ENCODE results near the gene ARHGEF6. TPM values are rescaled to one million over a fixed set of nuclear protein-coding genes. Genes with fewer than 3 reads are reported as not detected.

The ARHGEF6 gene
- total RNA-seq, 1 experiment from 2014 or later: 0.35 TPM

GRCh38 chrX:136674270-136674985, 106.3 kb downstream of the ARHGEF6 start:
- H3K4me3 Mint-ChIP-seq (ENCODE audit: unreplicated experiment): no peak overlapping the region
- DNase-seq (ENCODE audit: unreplicated experiment): no peak
- no peaks in the 10 kb centered on the region for H3K9me3 Mint-ChIP-seq (ENCODE audit: unreplicated experiment)
- ChIA-PET POLR2A (no interaction called here), CTCF (no interaction called here)
- no peaks in the 10 kb centered on the region for H3K4me1 Mint-ChIP-seq (ENCODE audit: insufficient read depth, unreplicated experiment)
- BruUV-seq (replicated peaks): no TSS peak
- H3K36me3 Mint-ChIP-seq (ENCODE audit: insufficient read depth, unreplicated experiment): no peaks in the 10 kb centered on the region
- H3K27ac Mint-ChIP-seq (ENCODE audit: low read depth, unreplicated experiment): no peak overlapping the region
- H3K27me3 Mint-ChIP-seq (ENCODE audit: insufficient read depth, unreplicated experiment): peaks cover 85% of the 10 kb centered on the region
- no peak for TF ChIP-seq CTCF (IDR thresholded peaks at IDR 0.05; ENCODE audit: unreplicated experiment)
- intact Hi-C loops (cut with micrococcal nuclease): no loop called here

- CTCF ChIA-PET: no interaction called here
Measured at GRCh38 chrX:136671006-136671610, 109.6 kb downstream of the ARHGEF6 start.

GRCh38 chrX:136667446-136668168, 113.1 kb downstream of the ARHGEF6 start:
- BruUV-seq (replicated peaks): no TSS peak
- H3K27me3 Mint-ChIP-seq (ENCODE audit: insufficient read depth, unreplicated experiment): peaks cover 60% of the 10 kb centered on the region
- H3K4me1 Mint-ChIP-seq (ENCODE audit: insufficient read depth, unreplicated experiment): no peaks in the 10 kb centered on the region
- POLR2A ChIA-PET: interaction anchor here (0.9 kb wide), 1 partner anchor 27 kb away, joined by 4 read pairs; no protein-coding TSS in a partner anchor
- H3K27ac Mint-ChIP-seq (ENCODE audit: low read depth, unreplicated experiment): no peak overlapping the region
- CTCF ChIA-PET: interaction anchor here (0.7 kb wide), 1 partner anchor 534 kb away, joined by 3 read pairs; no protein-coding TSS in a partner anchor
- no peak for DNase-seq (ENCODE audit: unreplicated experiment)
- intact Hi-C loops (cut with micrococcal nuclease): no loop called here
- TF ChIP-seq CTCF (IDR thresholded peaks at IDR 0.05; ENCODE audit: unreplicated experiment): no peak
- peaks cover 8% of the 10 kb centered on the region for H3K9me3 Mint-ChIP-seq (ENCODE audit: unreplicated experiment)
- no peak overlapping the region for H3K4me3 Mint-ChIP-seq (ENCODE audit: unreplicated experiment)
- no peaks in the 10 kb centered on the region for H3K36me3 Mint-ChIP-seq (ENCODE audit: insufficient read depth, unreplicated experiment)

More at GRCh38 chrX:136671006-136671610, 109.6 kb downstream of the ARHGEF6 start:
- intact Hi-C loops (cut with micrococcal nuclease): no loop called here
- POLR2A ChIA-PET: no interaction called here
- Mint-ChIP-seq H3K9me3 (ENCODE audit: unreplicated experiment) (no peaks in the 10 kb centered on the region), H3K36me3 (ENCODE audit: insufficient read depth, unreplicated experiment) (no peaks in the 10 kb centered on the region), H3K27ac (ENCODE audit: low read depth, unreplicated experiment) (no peak overlapping the region), H3K27me3 (ENCODE audit: insufficient read depth, unreplicated experiment) (peaks cover 81% of the 10 kb centered on the region), H3K4me1 (ENCODE audit: insufficient read depth, unreplicated experiment) (no peaks in the 10 kb centered on the region), H3K4me3 (ENCODE audit: unreplicated experiment) (no peak overlapping the region)
- TF ChIP-seq CTCF (IDR thresholded peaks at IDR 0.05; ENCODE audit: unreplicated experiment): no peak
- DNase-seq (ENCODE audit: unreplicated experiment): no peak
- BruUV-seq (replicated peaks): no TSS peak

GRCh38 chrX:136666088-136666487, 114.6 kb downstream of the ARHGEF6 start:
- no peak for TF ChIP-seq CTCF (IDR thresholded peaks at IDR 0.05; ENCODE audit: unreplicated experiment)
- Mint-ChIP-seq H3K4me1 (ENCODE audit: insufficient read depth, unreplicated experiment) (no peaks in the 10 kb centered on the region), H3K27ac (ENCODE audit: low read depth, unreplicated experiment) (no peak overlapping the region), H3K27me3 (ENCODE audit: insufficient read depth, unreplicated experiment) (peaks cover 63% of the 10 kb centered on the region), H3K4me3 (ENCODE audit: unreplicated experiment) (no peak overlapping the region), H3K9me3 (ENCODE audit: unreplicated experiment) (peaks cover 8% of the 10 kb centered on the region), H3K36me3 (ENCODE audit: insufficient read depth, unreplicated experiment) (no peaks in the 10 kb centered on the region)
- ChIA-PET CTCF (interaction anchor here (0.5 to 1.3 kb wide), 2 partner anchors 29 to 364 kb away, joined by 3 read pairs; no protein-coding TSS in a partner anchor), POLR2A (no interaction called here)
- DNase-seq (ENCODE audit: unreplicated experiment): no peak
- intact Hi-C loops (cut with micrococcal nuclease): no loop called here
- no TSS peak for BruUV-seq (replicated peaks)

All from MCF 10A (cell line).